Measurements from ENCODE around the gene ALKBH3.

Gene ALKBH3

GRCh38 chr11:43925932-43926505 is 45.4 kb downstream of the ALKBH3 start:
- H3K27ac ChIP-seq, result no peak overlapping the region
- TF ChIP-seq CTCF (IDR thresholded peaks at IDR 0.05), result no peak
- no peak for TF ChIP-seq ZFX (IDR thresholded peaks at IDR 0.05; ENCODE audit: borderline replicate concordance)

GRCh38 chr11:43927070-43927469 is 46.4 kb downstream of the ALKBH3 start:
- no peak for TF ChIP-seq CTCF (IDR thresholded peaks at IDR 0.05)
- TF ChIP-seq ZFX (IDR thresholded peaks at IDR 0.05; ENCODE audit: borderline replicate concordance), result no peak
- no peak overlapping the region for H3K27ac ChIP-seq

- TF ChIP-seq ZFX (IDR thresholded peaks at IDR 0.05; ENCODE audit: borderline replicate concordance) (no peak), CTCF (IDR thresholded peaks at IDR 0.05) (no peak)
- H3K27ac ChIP-seq, result no peak overlapping the region
These were observed 47.5 kb downstream of the ALKBH3 start for GRCh38 chr11:43927925-43928707.

- TF ChIP-seq CTCF (IDR thresholded peaks at IDR 0.05), result no peak
- no peak for TF ChIP-seq ZFX (IDR thresholded peaks at IDR 0.05; ENCODE audit: borderline replicate concordance)
- no peak overlapping the region for H3K27ac ChIP-seq
These were observed 48.1 kb downstream of the ALKBH3 start for GRCh38 chr11:43928721-43929120.

- H3K27ac ChIP-seq, result no peak overlapping the region
- TF ChIP-seq ZFX (IDR thresholded peaks at IDR 0.05; ENCODE audit: borderline replicate concordance), result no peak
- no peak for TF ChIP-seq CTCF (IDR thresholded peaks at IDR 0.05)
These were observed 50.5 kb downstream of the ALKBH3 start for GRCh38 chr11:43930868-43931716.

- TF ChIP-seq CTCF (IDR thresholded peaks at IDR 0.05) (no peak), ZFX (IDR thresholded peaks at IDR 0.05; ENCODE audit: borderline replicate concordance) (no peak)
These were observed 51.0 kb downstream of the ALKBH3 start for GRCh38 chr11:43931717-43932039.

GRCh38 chr11:43933226-43933607 is 52.6 kb downstream of the ALKBH3 start:
- no peak overlapping the region for H3K27ac ChIP-seq
- TF ChIP-seq CTCF (IDR thresholded peaks at IDR 0.05) (no peak), ZFX (IDR thresholded peaks at IDR 0.05; ENCODE audit: borderline replicate concordance) (no peak)

More at GRCh38 chr11:43931717-43932039, 51.0 kb downstream of the ALKBH3 start:
- H3K27ac ChIP-seq, result no peak overlapping the region

Measured in 22Rv1 (cell line).